Measurements from ENCODE around the gene SMIM9.

The SMIM9 gene

GRCh38 chrX:154784149-154784995 lies 50.1 kb downstream of the SMIM9 start:
- H3K4me3 ChIP-seq (ENCODE audit: low read depth in 1 of 2, low read length in 1 of 2): peak overlapping the region; percentile 14 to 23
- no peaks in the 10 kb centered on the region for H3K27me3 ChIP-seq
- peak overlapping the region; percentile 80 for H3K27ac ChIP-seq
- H3K36me3 ChIP-seq: peaks cover 42% of the 10 kb centered on the region
- no peaks in the 10 kb centered on the region for H3K9me3 ChIP-seq
- no peak for TF ChIP-seq CTCF (IDR thresholded peaks at IDR 0.05)
- H3K4me1 ChIP-seq (ENCODE audit: control insufficient read depth in 1 of 2, insufficient read depth in 1 of 2, low read depth in 1 of 2, low read length in 1 of 2): peaks cover 28 to 30% of the 10 kb centered on the region in 2 experiments

- Histone ChIP-seq H3K4me3 (ENCODE audit: low read depth in 1 of 2, low read length in 1 of 2) (no peak overlapping the region), H3K27ac (no peak overlapping the region), H3K27me3 (no peaks in the 10 kb centered on the region), H3K9me3 (no peaks in the 10 kb centered on the region), H3K4me1 (ENCODE audit: control insufficient read depth in 1 of 2, insufficient read depth in 1 of 2, low read depth in 1 of 2, low read length in 1 of 2) (peaks cover 26% of the 10 kb centered on the region in 2 experiments), H3K36me3 (peaks cover 67% of the 10 kb centered on the region)
- no peak for TF ChIP-seq CTCF (IDR thresholded peaks at IDR 0.05)
Observed at GRCh38 chrX:154780968-154781367, 53.5 kb downstream of the SMIM9 start.

- Histone ChIP-seq H3K27me3 (no peaks in the 10 kb centered on the region), H3K36me3 (peaks cover 84% of the 10 kb centered on the region), H3K4me1 (ENCODE audit: control insufficient read depth in 1 of 2, insufficient read depth in 1 of 2, low read depth in 1 of 2, low read length in 1 of 2) (peaks cover 9% of the 10 kb centered on the region in 2 experiments), H3K27ac (no peak overlapping the region), H3K4me3 (ENCODE audit: low read depth in 1 of 2, low read length in 1 of 2) (no peak overlapping the region), H3K9me3 (no peaks in the 10 kb centered on the region)
- no peak for TF ChIP-seq CTCF (IDR thresholded peaks at IDR 0.05)
Observed at GRCh38 chrX:154779261-154779660, 55.2 kb downstream of the SMIM9 start.

GRCh38 chrX:154776753-154777152 lies 57.7 kb downstream of the SMIM9 start:
- H3K36me3 ChIP-seq: peaks cover 77% of the 10 kb centered on the region
- TF ChIP-seq CTCF (IDR thresholded peaks at IDR 0.05): no peak

GRCh38 chrX:154775419-154776349 lies 58.8 kb downstream of the SMIM9 start:
- Histone ChIP-seq H3K27me3 (no peaks in the 10 kb centered on the region), H3K4me1 (ENCODE audit: control insufficient read depth in 1 of 2, insufficient read depth in 1 of 2, low read depth in 1 of 2, low read length in 1 of 2) (no peaks in the 10 kb centered on the region), H3K36me3 (peaks cover 66% of the 10 kb centered on the region), H3K27ac (peak overlapping the region; percentile 10), H3K4me3 (ENCODE audit: low read depth in 1 of 2, low read length in 1 of 2) (no peak overlapping the region), H3K9me3 (no peaks in the 10 kb centered on the region)
- TF ChIP-seq CTCF (IDR thresholded peaks at IDR 0.05): no peak

More at GRCh38 chrX:154776753-154777152, 57.7 kb downstream of the SMIM9 start:
- Histone ChIP-seq H3K27ac (peak overlapping the region; percentile 10), H3K4me3 (ENCODE audit: low read depth in 1 of 2, low read length in 1 of 2) (no peak overlapping the region), H3K27me3 (no peaks in the 10 kb centered on the region), H3K9me3 (no peaks in the 10 kb centered on the region), H3K4me1 (ENCODE audit: control insufficient read depth in 1 of 2, insufficient read depth in 1 of 2, low read depth in 1 of 2, low read length in 1 of 2) (no peaks in the 10 kb centered on the region)
